Caco-2 (cell line): Measurements from ENCODE around the gene SCAPER. TPM values are rescaled to one million over a fixed set of nuclear protein-coding genes. Genes with fewer than 3 reads are reported as not detected.

Experiments
- BruUV-seq: library from RNA; stranded (reverse); fragments of 400-500 nt; replicated peaks from 2 replicates; lab custom pipeline; 2021; lab: Mats Ljungman, UMichigan
- CTCF ChIA-PET: fragments of 300-600 bp; sonication (Branson Sonifier 250); formaldehyde crosslinking; loops from one replicate; lab custom pipeline; 2022; ENCODE audit warnings: antibody characterized with exemption; lab: Charles Lee
- POLR2A ChIA-PET: fragments of 300-600 bp; sonication (Branson Sonifier 250); formaldehyde crosslinking; loops from one replicate; lab custom pipeline; 2022; ENCODE audit warnings: antibody characterized with exemption; lab: Charles Lee
- DNase-seq, 2 experiments: peaks; one replicate each; pipeline versions ENCODE4 v3.0.0 to v3.0.0-alpha.2; 2020 to 2022
- H3K27me3 ChIP-seq: replicated peaks from 2 replicates; pipeline ENCODE4 v1.6.0; 2011; ENCODE audit warnings: low read length; ENCODE audit not compliant: control insufficient read depth, insufficient read depth
- H3K36me3 ChIP-seq: 2 replicates; pipeline ENCODE4 v1.5.1; 2011; ENCODE audit warnings: low read length; ENCODE audit not compliant: control insufficient read depth, insufficient read depth
- H3K4me1 ChIP-seq: fragments of 250-450 bp; sonication (Bioruptor Pico); 2 replicates; pipeline ENCODE4 v1.5.1; 2020; ENCODE audit warnings: mild to moderate bottlenecking
- H3K4me3 ChIP-seq: 2 replicates; pipeline ENCODE4 v1.5.1; 2011; ENCODE audit warnings: low read depth, mild to moderate bottlenecking, control low read depth, low read length
- H3K9me3 ChIP-seq: fragments of 250-450 bp; sonication (Bioruptor Pico); 2 replicates; pipeline ENCODE4 v1.5.1; 2020; ENCODE audit warnings: mild to moderate bottlenecking, moderate library complexity
- H3K27ac Mint-ChIP-seq: one replicate; pipeline ENCODE4 v1.8.0; 2022; ENCODE audit warnings: mixed read lengths; ENCODE audit not compliant: unreplicated experiment
- H3K27me3 Mint-ChIP-seq: one replicate; pipeline ENCODE4 v1.8.0; 2022; ENCODE audit warnings: mixed read lengths; ENCODE audit not compliant: insufficient read depth, unreplicated experiment
- H3K36me3 Mint-ChIP-seq: one replicate; pipeline ENCODE4 v1.8.0; 2022; ENCODE audit warnings: mild to moderate bottlenecking, mixed read lengths; ENCODE audit not compliant: insufficient read depth, unreplicated experiment
- H3K4me1 Mint-ChIP-seq: one replicate; pipeline ENCODE4 v1.8.0; 2022; ENCODE audit warnings: low read depth, mixed read lengths; ENCODE audit not compliant: unreplicated experiment
- H3K4me3 Mint-ChIP-seq: one replicate; pipeline ENCODE4 v1.8.0; 2022; ENCODE audit warnings: mild to moderate bottlenecking, moderate library complexity, mixed read lengths; ENCODE audit not compliant: unreplicated experiment
- H3K9me3 Mint-ChIP-seq: one replicate; pipeline ENCODE4 v1.8.0; 2022; ENCODE audit warnings: mixed read lengths; ENCODE audit not compliant: unreplicated experiment
- CTCF ChIP-seq, 2 experiments: fragments of 200-600 bp in 1 of 2; IDR thresholded peaks; 1 replicate in 1 of 2; 2 replicates in 1 of 2; pipeline versions ENCODE4 v1.5.1 to v1.8.0; 2011 to 2022; ENCODE audit warnings: antibody characterized with exemption in 1 of 2, control low read depth in 1 of 2, inconsistent platforms in 1 of 2, low read depth in 1 of 2, low read length in 1 of 2, mild to moderate bottlenecking in 1 of 2, moderate library complexity in 1 of 2; ENCODE audit not compliant: insufficient read depth in 1 of 2, severe bottlenecking in 1 of 2, unreplicated experiment in 1 of 2
- intact Hi-C: fragments of 100-400 bp; cut with micrococcal nuclease; formaldehyde crosslinking; loops from one replicate; pipeline ENCODE4 v1.10.0; 2022; ENCODE audit not compliant: unreplicated experiment
- total RNA-seq: library from RNA; stranded (reverse); gene quantifications from 2 replicates; pipeline ENCODE4 v1.2.3, GENCODE V29; 2022

Gene SCAPER
- total RNA-seq, 1 experiment from 2014 or later, result 24.6 TPM

DNA sequence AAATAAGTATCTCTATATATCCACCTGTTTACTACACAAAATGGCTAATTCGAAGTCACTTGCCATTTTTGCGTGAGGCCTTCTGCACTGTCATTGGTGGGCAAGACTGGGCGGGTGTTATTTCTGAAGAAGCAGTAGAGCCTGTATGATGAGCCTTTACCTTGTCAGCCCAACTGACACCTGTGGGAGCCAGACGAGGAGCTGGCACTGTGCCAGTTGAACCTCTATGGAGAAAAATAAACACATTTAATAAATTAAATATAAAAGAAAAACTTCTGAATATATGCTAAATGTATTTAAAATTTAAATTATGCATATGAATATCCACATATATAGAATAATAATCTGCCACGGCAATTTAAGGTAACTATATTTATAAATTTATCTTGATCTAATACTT lies 109.9 kb downstream of the SCAPER start:
- H3K27me3 Mint-ChIP-seq, result no peaks in the 10 kb centered on the region
- intact Hi-C loops, result no loop called here

DNA sequence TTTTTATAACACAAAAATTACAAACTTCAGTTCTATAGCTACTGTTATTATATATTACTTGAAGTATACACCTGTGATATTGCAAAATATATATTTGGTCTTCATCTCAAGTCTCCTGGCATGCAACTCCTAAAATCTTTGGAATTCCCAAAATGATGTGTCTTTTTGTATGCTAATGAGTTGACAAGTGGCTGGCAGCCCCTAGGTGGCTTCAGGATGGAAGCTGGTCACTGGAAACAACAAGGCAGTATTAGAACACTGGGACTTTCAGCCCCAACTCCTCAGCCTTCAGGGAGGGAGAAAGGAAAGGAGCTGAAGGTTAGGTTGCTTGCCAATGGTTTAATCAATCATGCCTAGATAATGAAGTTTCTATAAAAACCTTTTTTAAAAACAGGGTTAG lies 112.0 kb downstream of the SCAPER start:
- CTCF ChIA-PET, result interaction anchor here (0.6 kb wide), 1 partner anchor 160 kb away, joined by 3 read pairs; no protein-coding TSS in a partner anchor
- Histone ChIP-seq H3K4me3 (no peak overlapping the region), H3K9me3 (no peaks in the 10 kb centered on the region), H3K36me3 (no peaks in the 10 kb centered on the region), H3K27me3 (no peaks in the 10 kb centered on the region), H3K4me1 (no peaks in the 10 kb centered on the region)
- Mint-ChIP-seq H3K27me3 (no peaks in the 10 kb centered on the region), H3K9me3 (no peaks in the 10 kb centered on the region), H3K27ac (no peak overlapping the region), H3K4me1 (no peaks in the 10 kb centered on the region), H3K36me3 (peaks cover 17% of the 10 kb centered on the region), H3K4me3 (no peak overlapping the region)
- POLR2A ChIA-PET, result no interaction called here
- no TSS peak for BruUV-seq
- no peak for DNase-seq
- intact Hi-C loops, result no loop called here
- no peak for TF ChIP-seq CTCF (IDR thresholded peaks at IDR 0.05; ENCODE audit: insufficient read depth in 1 of 2, low read depth in 1 of 2, low read length in 1 of 2, severe bottlenecking in 1 of 2, unreplicated experiment in 1 of 2)

More for the DNA sequence above, 109.9 kb downstream of the SCAPER start:
- no peaks in the 10 kb centered on the region for H3K27me3 ChIP-seq
- no peaks in the 10 kb centered on the region for H3K4me1 Mint-ChIP-seq
- peaks cover 25% of the 10 kb centered on the region for H3K36me3 Mint-ChIP-seq
- ChIA-PET CTCF (no interaction called here), POLR2A (no interaction called here)
- no peak overlapping the region for H3K4me3 Mint-ChIP-seq
- DNase-seq, result no peak
- 0 out of 2 replicates have a peak, but pooled peaks cover 4% of the 10 kb centered on the region for H3K4me1 ChIP-seq
- H3K9me3 Mint-ChIP-seq, result no peaks in the 10 kb centered on the region
- no peak overlapping the region for H3K27ac Mint-ChIP-seq
- TF ChIP-seq CTCF (IDR thresholded peaks at IDR 0.05; ENCODE audit: insufficient read depth in 1 of 2, low read depth in 1 of 2, low read length in 1 of 2, severe bottlenecking in 1 of 2, unreplicated experiment in 1 of 2), result no peak
- H3K9me3 ChIP-seq, result no peaks in the 10 kb centered on the region
- H3K36me3 ChIP-seq, result no peaks in the 10 kb centered on the region
- no TSS peak for BruUV-seq
- no peak overlapping the region for H3K4me3 ChIP-seq

DNA sequence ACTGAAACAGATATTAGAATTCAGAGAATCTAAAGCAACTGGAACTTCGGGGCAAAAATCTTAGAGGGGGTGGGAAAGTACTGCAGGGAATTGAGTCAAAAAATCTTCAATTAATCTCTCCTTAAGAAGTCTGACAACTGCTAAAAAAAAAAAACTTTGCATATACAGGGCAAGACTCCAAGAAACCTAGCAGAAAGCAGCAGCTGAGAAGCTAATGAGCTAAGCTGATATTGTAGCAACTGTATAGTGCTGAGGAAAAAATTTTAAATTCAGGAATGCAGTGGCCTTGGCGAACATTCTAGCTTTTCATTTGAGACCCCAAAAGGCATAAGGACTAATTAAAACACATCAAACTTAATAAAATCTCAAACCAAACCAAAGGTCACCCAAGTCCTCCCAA lies 113.6 kb downstream of the SCAPER start:
- H3K4me3 Mint-ChIP-seq, result no peak overlapping the region
- no peak overlapping the region for H3K27ac Mint-ChIP-seq
- no peak for TF ChIP-seq CTCF (IDR thresholded peaks at IDR 0.05; ENCODE audit: insufficient read depth in 1 of 2, low read depth in 1 of 2, low read length in 1 of 2, severe bottlenecking in 1 of 2, unreplicated experiment in 1 of 2)
- Histone ChIP-seq H3K4me1 (no peaks in the 10 kb centered on the region), H3K4me3 (no peak overlapping the region), H3K9me3 (no peaks in the 10 kb centered on the region), H3K36me3 (no peaks in the 10 kb centered on the region), H3K27me3 (no peaks in the 10 kb centered on the region)
- DNase-seq, result no peak
- no peaks in the 10 kb centered on the region for H3K4me1 Mint-ChIP-seq
- BruUV-seq, result no TSS peak
- no peaks in the 10 kb centered on the region for H3K9me3 Mint-ChIP-seq
- intact Hi-C loops, result no loop called here
- ChIA-PET POLR2A (no interaction called here), CTCF (no interaction called here)
- H3K36me3 Mint-ChIP-seq, result peaks cover 10% of the 10 kb centered on the region
- H3K27me3 Mint-ChIP-seq, result no peaks in the 10 kb centered on the region
